Left lung (tissue), 10 donors: ENCODE measurements around the gene TUBGCP3. TPM values are rescaled to one million over a fixed set of nuclear protein-coding genes. Genes with fewer than 3 reads are reported as not detected.

ENCODE experiments used
- ATAC-seq: fragments of 200-7000 bp; cut with Tn5 transposase; one replicate; pipeline ENCODE4 v1.9.1; 2020; ENCODE audit warnings: moderate library complexity
- DNase-seq, 4 donors: peaks; one replicate each; pipeline ENCODE4 v3.0.0-alpha.2; 2013 to 2020
- H3K27ac ChIP-seq, 2 donors: fragments of 200-600 bp; sonication (generic) in 1 of 2; one replicate each; pipeline versions ENCODE4 v1.5.0 to v1.8.0; 2020 to 2021
- H3K27me3 ChIP-seq, 2 donors: fragments of 200-600 bp; sonication (generic) in 1 of 2; one replicate each; pipeline versions ENCODE4 v1.5.0 to v1.8.0; 2020 to 2021
- H3K36me3 ChIP-seq, 2 donors: fragments of 200-600 bp; sonication (generic) in 1 of 2; one replicate each; pipeline versions ENCODE4 v1.5.0 to v1.8.0; 2020 to 2021
- H3K4me1 ChIP-seq, 2 donors: fragments of 200-600 bp; one replicate each; pipeline ENCODE4 v1.8.0; 2021
- H3K4me3 ChIP-seq, 2 donors: fragments of 200-600 bp; sonication (generic) in 1 of 2; one replicate each; pipeline versions ENCODE4 v1.5.0 to v1.8.0; 2020 to 2021; ENCODE audit warnings: mild to moderate bottlenecking in 1 of 2
- H3K9me3 ChIP-seq, 2 donors: fragments of 200-600 bp; sonication (generic) in 1 of 2; one replicate each; pipeline versions ENCODE4 v1.5.0 to v1.8.0; 2020 to 2021
- intact Hi-C, 2 donors: fragments of 100-400 bp; cut with DNase I; formaldehyde crosslinking; loops; one replicate each; pipeline versions ENCODE4 v1.11.2 to v1.14.2; 2022
- polyA plus RNA-seq, 6 donors: library from polyadenylated mRNA; unstranded; fragments of 120-200 nt; gene quantifications; one replicate each; pipeline ENCODE4 v1.2.1, GENCODE V29; 2013; ENCODE audit not compliant: insufficient read length in 6 of 6
- total RNA-seq, 2 donors: library from RNA; stranded (reverse); fragmentation: NEBNext Ultra II Directional; extraction: Animal tissue kit (Norgen Biotek cat#: 25700); gene quantifications; one replicate each; pipeline ENCODE4 v1.2.1, GENCODE V29; 2021
- TF ChIP-seq, protein P1 (sequence below), 2 donors: fragments of 200-600 bp; sonication (generic) in 1 of 2; IDR thresholded peaks; one replicate each; pipeline versions ENCODE4 v1.5.0 to v1.8.0; 2021; ENCODE audit warnings: antibody characterized with exemption in 2 of 2
- donor health status: DM: no; HTN: yes; CAD: no.
- donor health status: DM: no; HTN: no; CAD: no.

The TUBGCP3 gene
- total and polyA plus RNA-seq, 8 donors: 26.8 to 42.7 (median 32.7) TPM

DNA sequence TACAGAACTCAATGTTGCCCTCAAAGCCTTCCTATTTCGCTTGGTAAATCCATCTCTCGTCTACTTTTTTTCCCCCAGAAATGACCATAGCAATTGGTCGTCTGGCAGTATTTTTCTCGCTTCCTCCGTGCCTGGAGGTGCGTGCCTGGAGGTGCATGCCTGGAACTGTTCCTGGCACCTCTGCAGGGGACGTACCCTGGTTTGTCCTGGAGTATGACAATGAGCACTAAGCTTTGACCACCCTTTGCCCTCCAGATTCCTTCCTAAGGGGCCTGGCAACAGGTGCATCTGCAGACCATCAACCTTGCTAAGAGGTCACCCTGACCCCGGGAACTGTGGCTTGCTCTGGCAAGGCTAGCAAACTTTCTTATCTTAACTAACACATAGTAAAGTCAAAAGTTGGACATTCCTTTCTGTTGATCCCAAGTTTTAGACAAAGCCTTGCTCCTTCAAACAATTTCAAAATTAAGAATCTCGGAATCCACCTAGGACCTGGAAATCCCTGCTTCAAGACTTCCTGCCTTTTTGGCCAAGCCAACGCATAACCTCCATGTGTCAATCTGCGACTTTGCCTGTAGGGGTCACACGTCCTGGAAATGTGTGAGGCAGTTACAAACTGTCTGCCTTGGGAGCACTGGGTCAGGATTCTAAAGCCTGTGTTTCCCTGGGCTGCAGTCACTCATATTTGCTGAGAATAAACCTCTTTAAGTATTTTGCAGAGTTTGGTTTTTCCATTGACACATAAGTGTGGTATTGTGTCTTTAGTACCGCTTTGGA is 28.8 kb upstream of the TUBGCP3 start:
- Histone ChIP-seq H3K27me3 (peaks cover 0 to 7% of the 10 kb centered on the region in 2 donors), H3K4me1 (no peaks in the 10 kb centered on the region), H3K9me3 (no peaks in the 10 kb centered on the region), H3K4me3 (no peak overlapping the region), H3K27ac (no peak overlapping the region), H3K36me3 (no peaks in the 10 kb centered on the region)
- intact Hi-C loops: no loop called here
- TF ChIP-seq, protein P1, sequence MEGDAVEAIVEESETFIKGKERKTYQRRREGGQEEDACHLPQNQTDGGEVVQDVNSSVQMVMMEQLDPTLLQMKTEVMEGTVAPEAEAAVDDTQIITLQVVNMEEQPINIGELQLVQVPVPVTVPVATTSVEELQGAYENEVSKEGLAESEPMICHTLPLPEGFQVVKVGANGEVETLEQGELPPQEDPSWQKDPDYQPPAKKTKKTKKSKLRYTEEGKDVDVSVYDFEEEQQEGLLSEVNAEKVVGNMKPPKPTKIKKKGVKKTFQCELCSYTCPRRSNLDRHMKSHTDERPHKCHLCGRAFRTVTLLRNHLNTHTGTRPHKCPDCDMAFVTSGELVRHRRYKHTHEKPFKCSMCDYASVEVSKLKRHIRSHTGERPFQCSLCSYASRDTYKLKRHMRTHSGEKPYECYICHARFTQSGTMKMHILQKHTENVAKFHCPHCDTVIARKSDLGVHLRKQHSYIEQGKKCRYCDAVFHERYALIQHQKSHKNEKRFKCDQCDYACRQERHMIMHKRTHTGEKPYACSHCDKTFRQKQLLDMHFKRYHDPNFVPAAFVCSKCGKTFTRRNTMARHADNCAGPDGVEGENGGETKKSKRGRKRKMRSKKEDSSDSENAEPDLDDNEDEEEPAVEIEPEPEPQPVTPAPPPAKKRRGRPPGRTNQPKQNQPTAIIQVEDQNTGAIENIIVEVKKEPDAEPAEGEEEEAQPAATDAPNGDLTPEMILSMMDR (IDR thresholded peaks at IDR 0.05): peak; percentile 47 to 64
- peak; percentile 58 for ATAC-seq
- DNase-seq: no peak

DNA sequence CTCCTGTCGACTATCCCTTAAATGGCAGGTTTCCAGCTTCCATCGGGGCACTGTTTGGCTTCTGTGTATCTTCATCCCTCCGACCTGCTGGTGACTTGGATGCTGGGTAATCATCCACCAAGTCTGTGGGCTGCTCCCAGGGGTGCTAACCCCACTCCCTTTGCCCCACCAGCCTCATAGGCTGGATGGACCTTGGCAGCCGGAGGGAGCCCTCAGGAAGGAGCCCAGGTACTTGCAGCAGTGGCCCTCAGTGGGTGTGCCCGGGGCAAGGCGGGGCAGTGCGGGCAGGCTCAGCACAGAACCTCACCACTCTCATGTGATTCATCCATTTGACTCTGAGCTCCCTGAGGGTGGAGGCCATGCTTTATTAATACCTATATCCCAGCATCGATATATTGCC is 27.4 kb upstream of the TUBGCP3 start:
- no peak for ATAC-seq
- no peak for DNase-seq
- Histone ChIP-seq H3K4me3 (no peak overlapping the region), H3K27ac (no peak overlapping the region), H3K4me1 (no peaks in the 10 kb centered on the region), H3K27me3 (peaks cover 0 to 7% of the 10 kb centered on the region in 2 donors), H3K9me3 (no peaks in the 10 kb centered on the region), H3K36me3 (no peaks in the 10 kb centered on the region)
- intact Hi-C loops: no loop called here
- TF ChIP-seq, protein P1 (IDR thresholded peaks at IDR 0.05): no peak

DNA sequence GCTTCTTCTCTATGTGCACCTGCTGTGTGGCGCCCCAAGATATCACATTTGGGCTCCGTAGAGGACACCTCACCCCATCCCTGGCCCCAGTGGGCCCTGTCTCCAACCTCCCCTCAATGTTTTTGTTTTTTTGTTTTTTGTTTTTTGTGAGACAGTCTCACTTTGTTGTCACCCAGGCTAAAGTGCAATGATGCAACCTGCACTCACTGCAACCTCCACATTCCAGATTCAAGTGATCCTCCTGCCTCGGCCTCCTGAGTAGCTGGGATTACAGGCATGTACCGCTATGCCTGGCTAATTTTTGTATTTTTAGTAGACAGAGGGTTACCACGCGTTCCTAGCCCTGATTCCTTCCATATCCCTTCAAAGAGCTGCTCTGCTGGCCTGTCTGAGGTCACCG is 26.9 kb upstream of the TUBGCP3 start:
- Histone ChIP-seq H3K4me3 (no peak overlapping the region), H3K27me3 (peaks cover 0 to 7% of the 10 kb centered on the region in 2 donors), H3K27ac (no peak overlapping the region), H3K36me3 (no peaks in the 10 kb centered on the region), H3K9me3 (no peaks in the 10 kb centered on the region), H3K4me1 (no peaks in the 10 kb centered on the region)
- intact Hi-C loops: no loop called here
- TF ChIP-seq, protein P1 (IDR thresholded peaks at IDR 0.05): no peak
- ATAC-seq (no peak), DNase-seq (no peak)

GRCh38 chr13:112608212-112608611 is 20.3 kb upstream of the TUBGCP3 start:
- ATAC-seq: no peak
- TF ChIP-seq, protein P1 (IDR thresholded peaks at IDR 0.05): no peak
- Histone ChIP-seq H3K4me1 (peaks cover 0 to 10% of the 10 kb centered on the region in 2 donors), H3K36me3 (no peaks in the 10 kb centered on the region), H3K4me3 (no peak overlapping the region), H3K27me3 (no peaks in the 10 kb centered on the region), H3K27ac (no peak overlapping the region), H3K9me3 (no peaks in the 10 kb centered on the region)
- no peak for DNase-seq
- intact Hi-C loops: no loop called here

GRCh38 chr13:112606109-112607001 is 18.4 kb upstream of the TUBGCP3 start:
- Histone ChIP-seq H3K27me3 (no peaks in the 10 kb centered on the region), H3K4me1 (peaks cover 0 to 10% of the 10 kb centered on the region in 2 donors), H3K9me3 (no peaks in the 10 kb centered on the region), H3K4me3 (peak overlapping the region; percentile 13 to 39), H3K36me3 (no peaks in the 10 kb centered on the region), H3K27ac (peak overlapping the region; percentile 37 to 70)
- TF ChIP-seq, protein P1 (IDR thresholded peaks at IDR 0.05): peak; percentile 89 to 95
- peak; percentile 100 for ATAC-seq
- peak; percentile 87 to 100 (median 95) for DNase-seq
- intact Hi-C loops: no loop called here
